Measurements from ENCODE around the gene PTGR3.

- TF ChIP-seq CTCF (IDR thresholded peaks at IDR 0.05) (no peak), POLR2A (IDR thresholded peaks at IDR 0.05) (no peak)
Measured at GRCh38 chr18:75221897-75222296, 13.0 kb upstream of the PTGR3 start.
